WI38 (cell line): ENCODE measurements around the gene NOS1.

ENCODE experiments used
- H3K4me3 ChIP-seq: 2 replicates; pipeline ENCODE4 v1.5.1; 2011; ENCODE audit warnings: low read depth, mild to moderate bottlenecking, control low read depth, low read length
- CTCF ChIP-seq: IDR thresholded peaks from 2 replicates; pipeline ENCODE4 v1.5.1; 2012; ENCODE audit warnings: low read depth, mild to moderate bottlenecking, control low read depth, low read length

The NOS1 gene

GRCh38 chr12:117318591-117318990 is 42.8 kb downstream of the NOS1 start:
- no peak for TF ChIP-seq CTCF

GRCh38 chr12:117316336-117316735 is 45.1 kb downstream of the NOS1 start:
- no peak for TF ChIP-seq CTCF
- H3K4me3 ChIP-seq, result no peak overlapping the region

More at GRCh38 chr12:117318591-117318990, 42.8 kb downstream of the NOS1 start:
- H3K4me3 ChIP-seq, result no peak overlapping the region

- no peak overlapping the region for H3K4me3 ChIP-seq
- no peak for TF ChIP-seq CTCF
Observed at GRCh38 chr12:117313926-117314325, 47.5 kb downstream of the NOS1 start.

GRCh38 chr12:117312770-117313169 is 48.7 kb downstream of the NOS1 start:
- no peak for TF ChIP-seq CTCF
- H3K4me3 ChIP-seq, result no peak overlapping the region

GRCh38 chr12:117309276-117309925 is 52.0 kb downstream of the NOS1 start:
- no peak overlapping the region for H3K4me3 ChIP-seq

GRCh38 chr12:117300174-117300573 is 61.3 kb downstream of the NOS1 start:
- no peak overlapping the region for H3K4me3 ChIP-seq
- no peak for TF ChIP-seq CTCF

More at GRCh38 chr12:117309276-117309925, 52.0 kb downstream of the NOS1 start:
- TF ChIP-seq CTCF, result no peak

GRCh38 chr12:117298648-117299225 is 62.7 kb downstream of the NOS1 start:
- TF ChIP-seq CTCF, result no peak

More at GRCh38 chr12:117298648-117299225, 62.7 kb downstream of the NOS1 start:
- H3K4me3 ChIP-seq, result no peak overlapping the region
